Smooth muscle cell of the pulmonary artery (primary cell): ENCODE data around the gene UBALD2. TPM values are rescaled to one million over a fixed set of nuclear protein-coding genes. Genes with fewer than 3 reads are reported as not detected.

ENCODE experiments used
- total RNA-seq: library from RNA; depleted of rRNA; stranded (reverse); fragments of >200 nt; gene quantifications from 2 replicates; pipeline ENCODE4 v1.2.3, GENCODE V29; 2014

Gene UBALD2
- total RNA-seq = 4.2 and 4.4 TPM in 2 replicates

GRCh38 chr17:76264755-76265623 lies at the start of gene UBALD2:
Gene UBALD2 (plus strand): TSS chr17:76265348. CDS start chr17:76265506, 158 bp downstream.

GRCh38 chr17:76240461-76241203 lies 24.5 kb upstream of the UBALD2 start, which contains the start of gene RNF157:
Gene RNF157 (minus strand): TSS chr17:76240493. CDS start chr17:76240240, 253 bp downstream.

GRCh38 chr17:76307966-76308338 lies 42.8 kb downstream of the UBALD2 start, which contains the start of gene QRICH2:
Gene QRICH2 (minus strand): TSS chr17:76308276. CDS start chr17:76307998, 278 bp downstream.

Other genes starting within 250 kb of the UBALD2 start
- under 0.01 and 0.10 TPM in 2 replicates for gene EVPL, start 238.0 kb upstream of the UBALD2 start, total RNA-seq
- 54.3 and 58.6 TPM in 2 replicates for gene SRP68, start 192.8 kb upstream of the UBALD2 start, total RNA-seq
- not detected in 2 replicates for gene GALR2, start 190.6 kb upstream of the UBALD2 start, total RNA-seq
- 0.26 TPM in 1 of 2 replicates, not detected in the other for gene ZACN, start 186.2 kb upstream of the UBALD2 start, total RNA-seq
- gene EXOC7, start 161.6 kb upstream of the UBALD2 start, total RNA-seq = 92.7 and 110 TPM in 2 replicates
- not detected in 2 replicates for gene FOXJ1, start 124.1 kb upstream of the UBALD2 start, total RNA-seq
- 0.07 and 0.30 TPM in 2 replicates for gene RNF157, start 24.9 kb upstream of the UBALD2 start, total RNA-seq
- 5.0 and 5.5 TPM in 2 replicates for gene QRICH2, start 42.9 kb downstream of the UBALD2 start, total RNA-seq
- 48.9 TPM in 2 replicates for gene PRPSAP1, start 88.6 kb downstream of the UBALD2 start, total RNA-seq
- 43.8 and 115 TPM in 2 replicates for gene SPHK1, start 119.3 kb downstream of the UBALD2 start, total RNA-seq
- 28.6 and 40.1 TPM in 2 replicates for gene UBE2O, start 187.8 kb downstream of the UBALD2 start, total RNA-seq
- gene AANAT, start 202.3 kb downstream of the UBALD2 start, total RNA-seq = not detected in 2 replicates
- gene RHBDF2, start 236.1 kb downstream of the UBALD2 start, total RNA-seq = 9.2 and 26.8 TPM in 2 replicates